HepG2 (cell line): ENCODE measurements around the gene ITPRIP. TPM values are rescaled to one million over a fixed set of nuclear protein-coding genes. Genes with fewer than 3 reads are reported as not detected.

Experiments used
- ARID2 ChIP-seq: sonication (generic); formaldehyde crosslinking; IDR thresholded peaks from 2 replicates; pipeline ENCODE4 v1.8.1; 2022; ENCODE audit warnings: mild to moderate bottlenecking, missing genetic modification reagents, borderline replicate concordance
- CC2D1A ChIP-seq: sonication (generic); formaldehyde crosslinking; IDR thresholded peaks from 2 replicates; pipeline ENCODE4 v1.8.1; 2023; ENCODE audit warnings: mild to moderate bottlenecking, missing genetic modification reagents
- CHCHD3 ChIP-seq: sonication (generic); formaldehyde crosslinking; IDR thresholded peaks from 2 replicates; pipeline ENCODE4 v1.8.0; 2022; ENCODE audit warnings: mild to moderate bottlenecking, missing genetic modification reagents, moderate library complexity
- DPF2 ChIP-seq: sonication (generic); formaldehyde crosslinking; IDR thresholded peaks from 2 replicates; pipeline ENCODE4 v1.4.0; 2020; ENCODE audit warnings: mild to moderate bottlenecking, low read depth, missing genetic modification reagents, borderline replicate concordance
- ETV5 ChIP-seq: IDR thresholded peaks from 2 replicates; pipeline ENCODE4 v1.6.1; 2018; ENCODE audit warnings: missing biosample characterization, missing genetic modification reagents, inconsistent platforms, borderline replicate concordance
- GZF1 ChIP-seq: sonication (generic); formaldehyde crosslinking; IDR thresholded peaks from 2 replicates; pipeline ENCODE4 v1.5.1; 2020; ENCODE audit warnings: mild to moderate bottlenecking, missing genetic modification reagents
- KDM3A ChIP-seq: IDR thresholded peaks from 2 replicates; pipeline ENCODE4 v1.6.1; 2018; ENCODE audit warnings: low read depth, missing compliant biosample characterization
- TCF7L2 ChIP-seq: IDR thresholded peaks from 2 replicates; pipeline ENCODE4 v1.6.1; 2011; ENCODE audit warnings: mild to moderate bottlenecking, low read depth, low read length, moderate library complexity
- ZNF20 ChIP-seq: sonication (generic); formaldehyde crosslinking; IDR thresholded peaks from 2 replicates; pipeline ENCODE4 v1.4.0; 2020; ENCODE audit warnings: mild to moderate bottlenecking, moderate library complexity, missing genetic modification reagents
- ZNF337 ChIP-seq: sonication (generic); formaldehyde crosslinking; IDR thresholded peaks from 2 replicates; pipeline ENCODE4 v1.5.1; 2020; ENCODE audit warnings: missing genetic modification reagents, low read depth, mild to moderate bottlenecking, borderline replicate concordance
- ZNF652 ChIP-seq: IDR thresholded peaks from 2 replicates; pipeline ENCODE4 v1.6.1; 2016; ENCODE audit warnings: low read depth, borderline replicate concordance
- ZNF670 ChIP-seq: sonication (generic); formaldehyde crosslinking; IDR thresholded peaks from 2 replicates; pipeline ENCODE4 v1.8.0; 2022; ENCODE audit warnings: mild to moderate bottlenecking, missing genetic modification reagents, borderline replicate concordance
- ZNF678 ChIP-seq: sonication (generic); formaldehyde crosslinking; IDR thresholded peaks from 2 replicates; pipeline ENCODE4 v1.4.0; 2020; ENCODE audit warnings: mild to moderate bottlenecking, missing genetic modification reagents
- polyA plus RNA-seq, 8 experiments: library from polyadenylated mRNA; depleted of rRNA in 3 of 8; stranded (reverse) in 7 of 8; unstranded in 1 of 8; fragments of >200 nt; fragmentation: Illumina TruSeq in 4 of 8; extraction: Trizol in 4 of 8; gene quantifications; 2 replicates each; pipeline versions ENCODE4 v1.2.1 to v1.2.3, GENCODE V29; 2011 to 2016; ENCODE audit warnings: low read depth in 4 of 8, missing spikeins in 1 of 8, mixed read lengths in 1 of 8; ENCODE audit not compliant: insufficient read depth in 1 of 8
- total RNA-seq, 5 experiments: library from RNA; depleted of rRNA; stranded (reverse); fragments of >200 nt; fragmentation: Illumina TruSeq; extraction: Trizol; gene quantifications; 2 replicates each; pipeline ENCODE4 v1.2.3, GENCODE V29; 2016; ENCODE audit warnings: low read depth in 1 of 5
- TF ChIP-seq, protein P1 (sequence below): sonication (generic); formaldehyde crosslinking; IDR thresholded peaks from 2 replicates; pipeline ENCODE4 v1.8.0; 2022; ENCODE audit warnings: mild to moderate bottlenecking, missing genetic modification reagents, moderate library complexity
- TF ChIP-seq, protein P2 (sequence below): sonication (generic); formaldehyde crosslinking; IDR thresholded peaks from 2 replicates; pipeline ENCODE4 v1.4.0; 2020; ENCODE audit warnings: mild to moderate bottlenecking, missing genetic modification reagents
- TF ChIP-seq, protein P3 (sequence below): sonication (generic); formaldehyde crosslinking; IDR thresholded peaks from 2 replicates; pipeline ENCODE4 v1.8.0; 2023; ENCODE audit warnings: mild to moderate bottlenecking, missing genetic modification reagents

Gene ITPRIP
- total and polyA plus RNA-seq, 2 of the 13 experiments (the other 11 are each of a cell fraction or from before 2014, with no cell fraction given) = 1.00 to 2.8 TPM

DNA sequence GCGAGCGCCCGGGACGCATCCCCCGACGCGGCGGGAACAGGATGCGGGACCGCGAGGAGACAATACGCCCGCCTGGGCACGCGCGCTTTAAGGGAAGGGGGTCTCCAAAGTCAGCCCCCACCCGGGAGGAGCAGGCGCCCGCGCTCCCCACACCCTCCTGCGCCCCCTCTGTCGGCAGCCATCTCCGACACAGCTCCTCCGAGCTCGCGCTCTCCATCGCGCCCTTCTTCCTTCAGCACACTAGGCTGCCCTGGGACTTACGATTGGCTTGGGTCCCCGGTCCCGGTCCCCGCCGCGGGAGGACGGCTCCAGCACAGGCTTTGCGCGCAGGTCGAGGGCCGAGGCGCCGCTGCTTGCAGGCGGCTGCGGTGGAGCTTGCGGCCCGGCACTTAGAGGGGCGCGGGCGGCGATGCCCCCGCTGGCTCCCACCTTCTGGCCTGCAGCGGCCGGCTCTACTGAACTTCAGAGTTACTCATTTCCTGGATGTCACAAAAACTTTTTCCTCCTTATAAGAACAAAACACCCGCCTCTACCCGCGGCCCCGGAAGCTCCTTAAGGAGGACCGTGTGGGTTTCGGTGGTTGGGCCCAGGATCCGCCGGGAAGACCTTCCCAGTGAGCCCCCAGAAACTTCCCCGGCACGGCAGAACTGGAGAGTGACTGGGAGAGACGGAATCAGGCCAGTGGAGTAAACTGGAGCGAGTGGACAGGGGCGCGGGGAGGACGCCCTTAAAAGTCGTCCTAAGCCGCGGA, at the start of gene ITPRIP (continued):
- TF ChIP-seq KDM3A (CRISPR knock-in tag) (0 out of 2 replicates have a peak, but pooled peaks have one; percentile 6), ETV5 (CRISPR knock-in tag) (no peak; the same call in 1 of the 2 replicates), ZNF652 (CRISPR knock-in tag) (peak; percentile 99), TCF7L2 (no peak), CHCHD3 (CRISPR knock-in tag) (no peak), CC2D1A (CRISPR knock-in tag) (no peak), ZNF678 (CRISPR knock-in tag) (no peak), ZNF337 (CRISPR knock-in tag) (0 out of 2 replicates have a peak, but pooled peaks have one; percentile 57), ARID2 (CRISPR knock-in tag) (peak; percentile 82; the same call in 1 of the 2 replicates), DPF2 (CRISPR knock-in tag) (no peak), ZNF670 (no peak), ZNF20 (CRISPR knock-in tag) (no peak), GZF1 (CRISPR knock-in tag) (peak; percentile 43; the same call in 1 of the 2 replicates)
- TF ChIP-seq, protein P1, sequence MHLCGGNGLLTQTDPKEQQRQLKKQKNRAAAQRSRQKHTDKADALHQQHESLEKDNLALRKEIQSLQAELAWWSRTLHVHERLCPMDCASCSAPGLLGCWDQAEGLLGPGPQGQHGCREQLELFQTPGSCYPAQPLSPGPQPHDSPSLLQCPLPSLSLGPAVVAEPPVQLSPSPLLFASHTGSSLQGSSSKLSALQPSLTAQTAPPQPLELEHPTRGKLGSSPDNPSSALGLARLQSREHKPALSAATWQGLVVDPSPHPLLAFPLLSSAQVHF (CRISPR knock-in tag) = no peak
- TF ChIP-seq, protein P2, sequence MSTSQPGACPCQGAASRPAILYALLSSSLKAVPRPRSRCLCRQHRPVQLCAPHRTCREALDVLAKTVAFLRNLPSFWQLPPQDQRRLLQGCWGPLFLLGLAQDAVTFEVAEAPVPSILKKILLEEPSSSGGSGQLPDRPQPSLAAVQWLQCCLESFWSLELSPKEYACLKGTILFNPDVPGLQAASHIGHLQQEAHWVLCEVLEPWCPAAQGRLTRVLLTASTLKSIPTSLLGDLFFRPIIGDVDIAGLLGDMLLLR (CRISPR knock-in tag) = 0 out of 2 replicates have a peak, but pooled peaks have one; percentile 55
- TF ChIP-seq, protein P3, sequence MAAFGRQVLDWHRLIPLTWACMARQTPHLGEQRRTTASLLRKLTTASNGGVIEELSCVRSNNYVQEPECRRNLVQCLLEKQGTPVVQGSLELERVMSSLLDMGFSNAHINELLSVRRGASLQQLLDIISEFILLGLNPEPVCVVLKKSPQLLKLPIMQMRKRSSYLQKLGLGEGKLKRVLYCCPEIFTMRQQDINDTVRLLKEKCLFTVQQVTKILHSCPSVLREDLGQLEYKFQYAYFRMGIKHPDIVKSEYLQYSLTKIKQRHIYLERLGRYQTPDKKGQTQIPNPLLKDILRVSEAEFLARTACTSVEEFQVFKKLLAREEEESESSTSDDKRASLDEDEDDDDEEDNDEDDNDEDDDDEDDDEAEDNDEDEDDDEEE (CRISPR knock-in tag) = 0 out of 2 replicates have a peak, but pooled peaks have one; percentile 30
